Fibroblast of skin of abdomen (primary cell): ENCODE results near the gene MUC20.
"Not testable (repeated sequence)": the region's sequence is repeated elsewhere in the genome, so short reads cannot be mapped to it uniquely, and the experiment has no call there.

ENCODE experiments used
- DNase-seq: peaks from one replicate; pipeline ENCODE4 v3.0.0-alpha.2; 2013

The MUC20 gene

GRCh38 chr3:195731356-195731905 is 10.7 kb downstream of the MUC20 start:
- no peak for DNase-seq

GRCh38 chr3:195732940-195733339 is 12.2 kb downstream of the MUC20 start:
- no peak for DNase-seq

GRCh38 chr3:195735036-195735695 is 14.4 kb downstream of the MUC20 start:
- DNase-seq: no peak

GRCh38 chr3:195736866-195737490 is 16.2 kb downstream of the MUC20 start:
- DNase-seq: no peak

GRCh38 chr3:195737782-195738181 is 17.0 kb downstream of the MUC20 start:
- not testable (repeated sequence) for DNase-seq

- no peak for DNase-seq
Measured at GRCh38 chr3:195738274-195739044, 17.7 kb downstream of the MUC20 start.

GRCh38 chr3:195739561-195740111 is 18.9 kb downstream of the MUC20 start:
- DNase-seq: no peak

GRCh38 chr3:195744437-195744836 is 23.7 kb downstream of the MUC20 start:
- DNase-seq: no peak

- no peak for DNase-seq
Measured at GRCh38 chr3:195746346-195746745, 25.6 kb downstream of the MUC20 start.

- DNase-seq: no peak
Measured at GRCh38 chr3:195746751-195747150, 26.0 kb downstream of the MUC20 start.

GRCh38 chr3:195748661-195749060 is 27.9 kb downstream of the MUC20 start:
- DNase-seq: no peak

- DNase-seq: not testable (repeated sequence)
Measured at GRCh38 chr3:195749101-195749500, 28.3 kb downstream of the MUC20 start.

GRCh38 chr3:195750797-195751520 is 30.2 kb downstream of the MUC20 start:
- DNase-seq: no peak

GRCh38 chr3:195751560-195751959 is 30.8 kb downstream of the MUC20 start:
- no peak for DNase-seq

- DNase-seq: no peak
Measured at GRCh38 chr3:195752066-195752465, 31.3 kb downstream of the MUC20 start.

GRCh38 chr3:195752546-195753331 is 32.0 kb downstream of the MUC20 start:
- no peak for DNase-seq

- DNase-seq: no peak
Measured at GRCh38 chr3:195753581-195753980, 32.8 kb downstream of the MUC20 start.

GRCh38 chr3:195754141-195754540 is 33.4 kb downstream of the MUC20 start:
- DNase-seq: no peak

- DNase-seq: no peak
Measured at GRCh38 chr3:195754906-195755305, 34.1 kb downstream of the MUC20 start.

- DNase-seq: no peak
Measured at GRCh38 chr3:195755391-195755790, 34.6 kb downstream of the MUC20 start.
